ENCODE results near the gene XPR1.

DNA sequence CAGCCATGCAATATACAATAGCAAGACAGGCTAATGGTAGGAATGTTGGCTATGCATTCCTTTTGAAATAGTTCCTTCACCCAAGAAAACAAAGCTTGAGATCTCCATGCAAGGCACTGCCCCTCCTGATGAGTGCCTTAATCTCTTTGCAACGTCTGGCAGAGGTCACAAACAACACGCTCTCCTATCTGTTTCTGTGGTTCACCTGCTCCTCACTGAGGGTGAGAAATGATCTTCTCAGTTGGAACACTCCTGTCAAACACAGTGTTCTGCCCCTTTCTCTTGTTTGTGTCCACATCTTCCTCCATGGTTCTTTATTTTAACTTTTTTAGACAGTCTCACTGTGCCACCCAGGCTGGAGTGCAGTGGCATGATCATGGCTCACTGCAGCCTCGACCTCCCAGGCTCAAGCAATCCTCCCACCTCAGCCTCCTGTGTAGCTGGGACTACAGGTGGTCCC, 21.2 kb upstream of the XPR1 start:
- TF ChIP-seq EP300 (IDR thresholded peaks at IDR 0.05) (no peak), POLR2A (IDR thresholded peaks at IDR 0.05; ENCODE audit: low read depth) (no peak)

Measured in esophagus muscularis mucosa (tissue), 2 donors.